GM18526 (cell line): ENCODE measurements around the gene DPP6.
"Not testable (repeated sequence)": the region's sequence is repeated elsewhere in the genome, so short reads cannot be mapped to it uniquely, and the experiment has no call there.

ENCODE experiments used
- POLR2A ChIP-seq: IDR thresholded peaks from 3 replicates; pipeline ENCODE4 v1.6.1; 2011; ENCODE audit not compliant: insufficient read length; ENCODE audit errors: extremely low read depth

The DPP6 gene

DNA sequence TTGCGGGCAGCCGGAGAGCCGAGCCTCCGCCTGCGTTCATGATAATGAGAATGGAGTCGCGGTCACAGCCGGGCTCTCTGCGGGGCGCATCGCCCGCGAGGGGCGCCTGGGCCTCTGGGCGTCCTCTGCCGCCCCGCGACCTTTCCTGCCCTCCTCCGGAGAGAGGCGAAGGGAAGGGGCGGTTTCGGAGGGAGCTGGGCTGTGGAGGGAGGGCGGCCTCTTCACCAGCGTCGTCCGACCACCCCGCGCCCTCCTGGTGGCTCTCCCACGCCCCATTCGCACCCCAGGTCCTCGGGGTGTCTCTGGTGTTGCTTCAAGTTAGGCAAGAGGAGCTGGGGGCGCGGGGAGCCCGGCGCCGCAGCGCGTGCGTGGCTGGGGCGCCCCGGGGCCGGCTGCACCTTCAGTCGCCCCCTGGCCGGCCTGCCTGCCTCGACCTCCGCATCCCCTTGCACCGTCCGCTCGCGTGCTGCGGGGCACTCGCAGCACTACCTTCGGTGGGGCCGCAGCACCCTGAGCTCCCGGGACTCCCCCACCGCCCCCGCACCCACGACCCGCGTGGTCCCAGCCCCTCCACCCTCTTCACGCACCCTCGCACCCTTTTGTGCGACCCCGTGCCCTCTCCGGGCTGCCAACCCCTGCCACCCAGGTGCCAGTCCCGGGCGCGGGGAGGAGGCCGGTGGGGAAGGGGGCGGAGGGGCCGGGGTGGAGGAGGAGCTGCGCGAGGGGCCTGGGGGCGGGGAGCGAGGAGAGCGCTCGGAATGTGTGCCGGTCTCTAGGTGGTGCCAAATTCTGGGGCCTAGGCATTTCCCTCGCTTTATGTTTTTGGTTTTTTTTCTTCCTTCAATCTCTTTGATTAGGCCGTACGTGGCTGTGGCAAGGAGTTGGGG, at the start of gene DPP6:
Gene DPP6, plus strand, starts transcription at position 756 of the 887 bp plus-strand sequence.
- TF ChIP-seq POLR2A: not testable (repeated sequence)

DNA sequence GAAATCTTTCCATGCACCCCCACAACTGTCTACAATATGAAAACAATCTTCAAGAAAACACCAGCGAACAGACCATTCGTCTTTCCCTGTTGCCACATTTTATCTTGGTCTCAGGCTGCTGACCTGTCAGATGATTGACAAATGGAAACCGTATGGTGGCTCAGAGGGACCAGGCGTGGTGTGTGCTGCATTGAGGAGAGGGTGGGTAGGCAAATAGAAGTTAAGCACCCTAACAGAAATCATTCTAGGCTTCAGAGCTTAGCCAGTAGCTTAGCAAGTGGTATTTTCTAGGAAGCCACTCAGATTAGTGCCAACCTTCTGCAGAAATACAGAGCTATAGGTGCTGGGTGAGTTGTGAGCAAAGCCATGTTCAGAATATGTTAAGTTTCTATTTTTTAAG, 114.9 kb downstream of the DPP6 start:
- TF ChIP-seq POLR2A: no peak

DNA sequence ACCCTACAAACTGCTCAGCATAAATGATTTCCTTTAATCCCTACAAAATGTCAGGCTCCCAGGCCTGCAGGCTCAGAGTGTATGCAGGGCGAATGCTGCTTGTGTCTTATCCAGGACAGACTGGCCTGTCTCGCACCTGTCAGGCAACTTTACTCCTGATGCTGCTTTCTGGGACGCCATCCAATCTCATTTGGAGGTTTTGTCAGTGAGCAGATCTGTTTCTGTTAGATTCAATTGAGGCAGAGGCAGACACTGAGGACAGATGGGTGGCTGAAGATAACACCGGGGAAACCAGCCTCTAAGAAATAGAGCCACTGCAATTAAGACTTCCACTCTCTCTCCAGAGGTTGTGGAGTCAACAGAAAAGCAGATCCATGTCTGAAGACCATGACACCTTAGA, 115.6 kb downstream of the DPP6 start:
- TF ChIP-seq POLR2A: no peak

DNA sequence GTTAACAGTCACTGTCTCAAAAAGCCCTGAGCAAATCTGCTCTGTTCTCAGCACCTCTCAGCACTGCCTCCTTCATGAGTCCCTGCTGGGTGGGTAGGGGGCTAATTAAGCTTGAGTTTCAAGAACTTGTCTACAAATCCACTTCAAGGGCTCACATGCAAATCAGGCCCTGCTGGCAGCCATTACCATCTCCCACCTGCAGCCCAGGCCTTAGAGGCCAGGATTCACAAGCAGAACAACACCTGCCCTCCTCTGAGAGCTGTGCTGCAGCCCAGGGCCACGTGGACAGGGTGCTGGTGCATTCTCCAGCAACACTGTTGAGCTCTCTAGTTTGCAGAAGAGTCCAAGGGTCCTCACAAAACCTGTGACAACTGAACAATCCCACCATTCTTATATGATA, 119.2 kb downstream of the DPP6 start:
- TF ChIP-seq POLR2A: no peak

DNA sequence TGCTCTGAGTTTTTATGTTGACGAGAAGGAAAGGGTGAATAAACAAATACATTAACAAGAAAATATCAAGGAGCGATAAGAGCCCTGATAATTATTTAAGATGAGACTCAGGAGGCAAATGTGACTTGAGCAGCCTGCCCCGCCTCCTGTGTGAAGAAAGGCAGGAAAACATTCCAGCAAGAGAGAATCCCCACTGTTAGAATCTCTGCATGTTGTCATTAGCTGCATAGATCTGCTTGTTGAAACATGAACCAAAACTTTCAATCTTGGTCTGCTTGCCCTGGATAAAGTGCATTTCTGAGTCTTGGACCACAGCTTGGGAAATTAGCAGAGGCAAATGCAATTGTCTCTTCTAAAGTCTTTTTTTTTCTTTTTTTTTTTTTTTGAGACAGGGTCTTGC, 120.0 kb downstream of the DPP6 start:
- TF ChIP-seq POLR2A: no peak

DNA sequence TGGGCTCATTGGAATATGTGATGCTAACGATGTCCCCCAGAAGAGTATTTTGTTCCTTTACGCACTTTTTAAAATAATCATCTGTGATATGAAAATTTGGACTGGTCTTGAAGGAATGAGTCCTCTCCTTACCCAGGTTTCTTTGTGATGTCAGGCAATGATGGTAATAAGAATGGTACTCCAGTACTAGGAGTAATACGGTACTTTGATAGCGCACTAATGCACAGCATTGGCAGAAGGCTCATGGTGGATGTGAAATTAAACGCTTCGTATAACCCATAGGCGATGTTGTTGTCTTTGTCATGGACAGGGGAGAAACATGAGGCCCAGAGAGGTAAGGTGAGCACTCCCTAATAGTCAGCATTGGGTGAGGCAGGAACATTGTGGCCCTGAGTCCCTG, 125.4 kb downstream of the DPP6 start:
- no peak for TF ChIP-seq POLR2A

DNA sequence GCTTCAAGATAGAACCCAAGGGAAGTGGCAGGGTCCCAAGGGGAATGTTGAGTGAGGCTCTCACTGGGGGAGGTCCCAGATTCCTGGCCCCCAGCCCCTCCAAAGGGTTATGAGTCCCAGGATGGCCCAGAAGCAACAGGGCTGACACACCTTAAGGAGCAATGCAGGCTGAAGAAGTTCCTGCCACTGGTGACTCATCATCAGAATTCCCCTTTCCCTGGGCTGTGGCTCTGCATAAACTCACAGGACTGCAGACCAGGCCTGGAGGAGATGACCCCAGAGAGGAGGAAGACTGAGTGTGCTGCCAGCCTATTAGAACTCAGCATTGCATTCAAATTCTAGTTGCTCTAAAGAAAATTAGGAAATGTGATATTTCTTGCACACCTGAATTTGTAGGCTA, 126.7 kb downstream of the DPP6 start:
- no peak for TF ChIP-seq POLR2A

DNA sequence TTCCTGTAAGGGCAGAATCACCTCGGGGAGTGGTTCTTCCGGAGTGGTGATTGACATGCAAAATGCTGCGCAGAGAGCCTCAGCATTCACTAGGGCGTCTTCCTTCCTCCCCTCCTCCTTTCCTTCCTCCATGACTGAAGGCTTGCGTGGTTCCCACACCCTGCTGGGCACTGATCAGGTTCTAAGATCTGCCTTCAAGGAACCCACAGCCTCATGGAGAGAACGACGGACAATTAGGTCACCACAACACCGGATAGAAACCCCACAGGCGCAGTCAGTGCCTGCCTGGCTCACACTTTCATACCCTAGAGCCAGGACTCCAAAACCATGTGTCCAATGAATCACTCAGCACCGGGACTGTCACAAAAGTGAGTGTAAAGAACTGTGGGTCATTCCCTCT, 131.3 kb downstream of the DPP6 start:
- TF ChIP-seq POLR2A: no peak

DNA sequence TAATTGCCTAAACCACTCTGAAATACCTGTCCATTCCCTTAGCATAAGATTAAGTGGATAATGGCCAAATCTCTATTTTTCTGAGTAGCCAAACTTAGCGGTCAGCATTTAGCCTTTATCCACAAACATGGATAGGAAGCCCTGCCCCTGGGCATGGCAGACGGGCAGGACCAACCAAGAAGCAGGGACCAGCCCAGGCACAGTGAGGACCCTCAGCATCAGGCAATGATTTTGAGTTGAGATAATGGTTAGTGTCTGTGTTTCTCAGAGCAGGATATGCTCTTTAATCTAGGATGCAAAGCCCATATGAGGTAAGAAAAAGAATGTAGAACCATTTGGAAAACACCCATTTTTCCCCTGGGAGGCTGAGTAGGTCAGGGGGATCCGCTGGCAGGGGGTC, 131.7 kb downstream of the DPP6 start:
- TF ChIP-seq POLR2A: no peak

DNA sequence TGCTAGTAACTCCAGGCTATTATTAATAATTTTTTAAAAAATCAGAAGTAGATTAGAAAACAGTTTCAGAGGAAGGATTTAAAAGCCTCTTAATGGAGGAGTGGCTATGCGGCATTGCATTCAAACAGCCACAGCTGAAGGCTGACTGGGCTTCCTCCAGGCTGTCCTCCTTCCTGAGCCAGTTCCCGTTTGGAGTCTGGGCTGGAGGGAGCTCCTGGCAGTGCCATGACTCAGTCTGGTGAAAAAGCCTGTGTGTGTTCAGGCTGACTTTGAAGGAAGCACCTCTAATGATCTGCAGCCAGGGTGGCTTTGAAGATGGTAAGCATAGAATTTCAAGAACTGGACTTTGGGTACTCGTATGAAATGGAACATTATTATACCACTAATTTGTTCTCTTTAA, 134.6 kb downstream of the DPP6 start:
- TF ChIP-seq POLR2A: no peak

DNA sequence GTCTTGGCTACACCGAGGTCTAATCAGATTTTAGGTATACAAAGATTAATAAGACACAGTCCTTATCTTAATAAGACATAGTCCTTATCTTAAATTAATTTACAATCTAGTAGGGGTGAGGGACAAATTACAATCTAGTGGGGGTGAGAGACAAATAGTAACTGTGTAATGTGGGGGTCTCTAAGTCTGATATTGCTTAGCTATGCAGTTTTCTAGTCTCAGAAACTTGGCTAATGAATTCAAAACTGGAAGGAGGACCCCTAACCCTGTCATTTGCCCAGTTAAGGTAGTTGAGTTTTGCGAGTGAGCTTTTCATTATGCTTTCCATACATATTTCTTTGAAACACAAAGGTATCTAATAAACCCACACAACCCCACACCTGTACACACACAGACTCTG, 136.1 kb downstream of the DPP6 start:
- no peak for TF ChIP-seq POLR2A

DNA sequence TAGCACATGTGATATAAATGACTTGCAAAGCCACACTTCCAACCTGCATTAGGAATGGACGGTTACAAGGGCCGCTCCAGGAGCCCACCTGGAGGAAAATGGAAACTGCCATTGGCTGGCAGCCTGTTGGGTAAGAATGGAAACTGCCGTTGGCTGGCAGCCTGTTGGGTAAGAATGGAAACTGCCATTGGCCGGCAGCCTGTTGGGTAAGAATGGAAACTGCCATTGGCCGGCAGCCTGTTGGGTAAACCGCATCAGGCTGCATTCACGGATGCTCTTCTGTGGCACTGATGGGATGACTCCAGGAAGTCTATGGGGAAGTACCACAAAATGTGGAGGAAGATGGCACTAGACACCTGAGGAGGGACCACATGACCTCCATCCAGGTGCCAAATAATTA, 143.1 kb downstream of the DPP6 start:
- TF ChIP-seq POLR2A: no peak

DNA sequence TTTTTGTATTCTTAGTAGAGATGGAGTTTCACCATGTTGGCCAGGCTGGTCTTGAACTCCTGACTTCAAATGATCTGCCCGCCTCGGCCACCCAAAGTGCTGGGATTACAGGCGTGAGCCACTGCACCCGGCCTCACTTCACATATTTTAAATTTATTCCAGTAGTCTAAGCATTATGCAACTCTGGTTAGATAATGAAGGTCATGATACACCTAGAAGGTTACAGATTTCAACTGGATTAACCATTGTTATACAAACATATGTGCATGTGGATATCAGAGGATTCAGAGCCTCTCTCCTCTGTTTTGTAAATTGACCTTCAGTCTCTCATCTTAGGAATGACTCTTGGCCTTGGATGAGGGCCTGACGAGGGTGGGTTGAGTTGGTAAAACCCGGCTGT, 146.3 kb downstream of the DPP6 start:
- no peak for TF ChIP-seq POLR2A

DNA sequence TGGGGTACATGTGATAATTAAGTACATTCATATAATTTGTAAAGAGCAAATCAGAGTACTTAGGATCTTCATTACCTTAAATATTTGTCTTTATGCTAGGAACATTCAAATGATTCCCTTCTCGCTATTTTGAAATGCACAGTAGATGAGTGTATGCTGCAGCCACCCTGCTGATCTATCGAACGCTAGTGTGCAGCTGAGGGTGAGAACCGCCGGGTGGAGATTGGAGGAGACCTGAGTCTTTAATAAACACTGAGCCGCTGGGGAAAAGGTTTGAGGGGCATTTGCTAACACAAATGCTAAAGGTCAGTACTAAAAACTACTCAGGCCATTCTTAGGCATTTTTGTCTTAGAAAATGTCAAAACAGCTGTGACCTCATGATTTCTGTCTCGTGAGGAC, 148.0 kb downstream of the DPP6 start:
- no peak for TF ChIP-seq POLR2A

DNA sequence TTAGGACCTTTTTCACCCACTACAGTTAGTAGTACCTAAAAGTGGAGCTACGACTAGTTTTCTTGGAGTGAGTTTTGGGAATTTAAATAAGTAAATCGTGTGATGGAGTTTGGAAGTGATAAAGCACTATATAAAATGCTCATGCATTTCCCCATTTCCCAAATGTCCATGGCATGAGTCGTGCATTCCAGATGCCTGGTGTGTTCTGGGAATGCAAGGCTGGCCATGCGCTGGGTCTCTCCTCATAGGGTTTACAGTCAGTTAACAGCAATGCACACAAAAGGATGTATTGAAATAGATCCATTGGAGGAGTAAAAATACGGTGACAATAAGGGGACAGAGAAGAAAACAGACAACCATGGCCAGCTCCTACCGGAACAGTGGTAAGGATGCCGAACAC, 149.8 kb downstream of the DPP6 start:
- TF ChIP-seq POLR2A: no peak

DNA sequence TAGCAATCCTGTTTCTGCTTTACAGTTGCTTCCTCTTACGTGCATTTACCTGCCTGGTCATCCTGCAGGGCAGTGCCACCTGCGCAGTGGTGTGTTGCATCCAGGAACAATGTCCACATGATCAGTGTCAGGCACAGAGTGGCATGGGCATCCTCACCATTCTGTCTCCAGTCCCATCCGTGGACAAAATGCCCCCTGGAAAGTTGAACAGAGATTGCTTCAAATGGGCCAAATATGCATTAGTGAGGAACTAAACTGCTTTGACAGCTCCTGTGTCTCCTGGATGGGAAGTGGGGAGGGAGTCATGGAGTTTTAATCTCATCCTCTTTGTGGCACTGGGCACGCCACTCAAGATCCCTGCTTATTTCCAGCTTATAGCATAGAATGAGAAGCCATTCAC, 151.8 kb downstream of the DPP6 start:
- TF ChIP-seq POLR2A: no peak

DNA sequence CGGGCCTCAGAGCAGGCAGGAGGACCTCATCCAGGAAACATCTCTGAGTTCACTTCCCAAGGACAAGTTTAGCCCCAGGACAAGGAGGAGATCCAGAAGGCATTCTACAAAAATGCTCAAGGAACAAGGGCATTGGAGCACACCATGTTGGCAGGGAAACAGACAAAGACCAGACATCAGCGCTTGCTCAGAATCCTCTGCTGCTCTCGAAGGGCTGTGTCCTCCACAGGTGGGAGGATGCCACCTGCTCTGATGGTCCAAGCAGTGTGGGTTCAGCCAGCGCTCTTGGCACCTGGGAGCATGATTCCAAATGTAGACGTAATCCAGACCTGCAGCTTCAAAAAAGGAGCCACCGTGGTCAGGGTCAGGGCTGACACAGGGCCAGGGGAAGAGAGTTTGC, 160.7 kb downstream of the DPP6 start:
- no peak for TF ChIP-seq POLR2A
